ENCODE measurements around the gene TUBE1. TPM values are rescaled to one million over a fixed set of nuclear protein-coding genes. Genes with fewer than 3 reads are reported as not detected.
"Not testable (repeated sequence)": the region's sequence is repeated elsewhere in the genome, so short reads cannot be mapped to it uniquely, and the experiment has no call there.

TUBE1 gene
- total RNA-seq (2014; rRNA removed; shearing (Covaris generic)) = 9.5 and 11.6 TPM in 2 replicates

- peak; percentile 91 for DNase-seq (ENCODE audit: low spot score)
Observed at GRCh38 chr6:112087136-112087911, at the start of gene TUBE1, which contains the start of gene FAM229B. Gene TUBE1, minus strand, starts transcription at chr6:112087482. Its CDS starts 48 bp downstream, at chr6:112087434. Gene FAM229B, plus strand, starts transcription at chr6:112087591. Its CDS starts 11,693 bp downstream, at chr6:112099284.

GRCh38 chr6:112130878-112131277, 43.6 kb upstream of the TUBE1 start:
- DNase-seq (ENCODE audit: low spot score) = no peak

- DNase-seq (ENCODE audit: low spot score) = no peak
Observed at GRCh38 chr6:112128208-112128607, 40.9 kb upstream of the TUBE1 start.

GRCh38 chr6:112123982-112124381, 36.7 kb upstream of the TUBE1 start:
- DNase-seq (ENCODE audit: low spot score) = no peak

- no peak for DNase-seq (ENCODE audit: low spot score)
Observed at GRCh38 chr6:112122756-112123155, 35.5 kb upstream of the TUBE1 start.

GRCh38 chr6:112118034-112118433, 30.8 kb upstream of the TUBE1 start:
- DNase-seq (ENCODE audit: low spot score) = no peak

- peak; percentile 2 for DNase-seq (ENCODE audit: low spot score)
Observed at GRCh38 chr6:112117554-112117953, 30.3 kb upstream of the TUBE1 start.

GRCh38 chr6:112116221-112116620, 28.9 kb upstream of the TUBE1 start:
- peak; percentile 2 for DNase-seq (ENCODE audit: low spot score)

GRCh38 chr6:112114577-112115223, 27.4 kb upstream of the TUBE1 start:
- no peak for DNase-seq (ENCODE audit: low spot score)

GRCh38 chr6:112113918-112114317, 26.6 kb upstream of the TUBE1 start:
- DNase-seq (ENCODE audit: low spot score) = no peak

GRCh38 chr6:112113431-112113830, 26.1 kb upstream of the TUBE1 start:
- DNase-seq (ENCODE audit: low spot score) = no peak

- DNase-seq (ENCODE audit: low spot score) = no peak
Observed at GRCh38 chr6:112109262-112109661, 22.0 kb upstream of the TUBE1 start.

GRCh38 chr6:112106562-112106961, 19.3 kb upstream of the TUBE1 start:
- no peak for DNase-seq (ENCODE audit: low spot score)

GRCh38 chr6:112106026-112106425, 18.7 kb upstream of the TUBE1 start:
- not testable (repeated sequence) for DNase-seq (ENCODE audit: low spot score)

- no peak for DNase-seq (ENCODE audit: low spot score)
Observed at GRCh38 chr6:112100561-112100960, 13.3 kb upstream of the TUBE1 start.

GRCh38 chr6:112096901-112097300, 9.6 kb upstream of the TUBE1 start:
- no peak for DNase-seq (ENCODE audit: low spot score)

GRCh38 chr6:112087916-112088315, 634 bp upstream of the TUBE1 start:
- no peak for DNase-seq (ENCODE audit: low spot score)

- DNase-seq (ENCODE audit: low spot score) = peak; percentile 53
Observed at GRCh38 chr6:112086744-112087135, 542 bp downstream of the TUBE1 start.

- no peak for DNase-seq (ENCODE audit: low spot score)
Observed at GRCh38 chr6:112085286-112086065, 1.8 kb downstream of the TUBE1 start.

- no peak for DNase-seq (ENCODE audit: low spot score)
Observed at GRCh38 chr6:112081569-112081968, 5.7 kb downstream of the TUBE1 start.

- DNase-seq (ENCODE audit: low spot score) = no peak
Observed at GRCh38 chr6:112066606-112067005, 20.7 kb downstream of the TUBE1 start.

GRCh38 chr6:112065426-112065986, 21.8 kb downstream of the TUBE1 start:
- DNase-seq (ENCODE audit: low spot score) = no peak

All from HT-29 (cell line).